Colonic mucosa (tissue), 4 donors: ENCODE data around the gene CARHSP1. TPM values are rescaled to one million over a fixed set of nuclear protein-coding genes. Genes with fewer than 3 reads are reported as not detected.

Experiments used
- DNase-seq: peaks from one replicate; pipeline ENCODE4 v3.0.0-alpha.2; 2020
- H3K27ac ChIP-seq: fragments of 200-600 bp; one replicate; pipeline ENCODE4 v1.8.0; 2021
- H3K27me3 ChIP-seq: fragments of 200-600 bp; one replicate; pipeline ENCODE4 v1.8.0; 2021
- H3K36me3 ChIP-seq: fragments of 200-600 bp; one replicate; pipeline ENCODE4 v1.8.0; 2021
- H3K4me1 ChIP-seq: fragments of 200-600 bp; one replicate; pipeline ENCODE4 v1.8.0; 2021; ENCODE audit warnings: mild to moderate bottlenecking
- H3K4me3 ChIP-seq: fragments of 200-600 bp; one replicate; pipeline ENCODE4 v1.8.0; 2021
- H3K9ac ChIP-seq, 2 donors: one replicate each; pipeline ENCODE4 v1.7.0; 2013; ENCODE audit warnings: control low read depth in 2 of 2, low read depth in 2 of 2, low read length in 2 of 2
- H3K9me3 ChIP-seq: fragments of 200-600 bp; one replicate; pipeline ENCODE4 v1.8.0; 2021
- intact Hi-C: fragments of 100-400 bp; cut with DNase I; formaldehyde crosslinking; loops from one replicate; pipeline ENCODE4 v1.14.1; 2022
- total RNA-seq, 2 donors: library from RNA; stranded (reverse); fragmentation: NEBNext Ultra II Directional in 1 of 2; extraction: Animal tissue kit (Norgen Biotek cat#: 25700) in 1 of 2; gene quantifications; one replicate each; pipeline ENCODE4 v1.2.1, GENCODE V29; 2021
- TF ChIP-seq, protein P1 (sequence below): fragments of 200-600 bp; IDR thresholded peaks from one replicate; pipeline ENCODE4 v1.8.0; 2022; ENCODE audit warnings: antibody characterized with exemption, mild to moderate bottlenecking
- donor health status: healthy.
- donor health status: DM: no; HTN: no; CAD: no.
- donor health status: DM: no; HTN: no; CAD: no.

The CARHSP1 gene
- total RNA-seq, 2 donors from 2014 or later, result 75.7 to 77.9 TPM

- H3K27ac ChIP-seq, result no peak overlapping the region
- DNase-seq, result no peak
- intact Hi-C loops, result no loop called here
- no peaks in the 10 kb centered on the region for H3K4me1 ChIP-seq
- peaks cover 79% of the 10 kb centered on the region for H3K36me3 ChIP-seq
- TF ChIP-seq, protein P1, sequence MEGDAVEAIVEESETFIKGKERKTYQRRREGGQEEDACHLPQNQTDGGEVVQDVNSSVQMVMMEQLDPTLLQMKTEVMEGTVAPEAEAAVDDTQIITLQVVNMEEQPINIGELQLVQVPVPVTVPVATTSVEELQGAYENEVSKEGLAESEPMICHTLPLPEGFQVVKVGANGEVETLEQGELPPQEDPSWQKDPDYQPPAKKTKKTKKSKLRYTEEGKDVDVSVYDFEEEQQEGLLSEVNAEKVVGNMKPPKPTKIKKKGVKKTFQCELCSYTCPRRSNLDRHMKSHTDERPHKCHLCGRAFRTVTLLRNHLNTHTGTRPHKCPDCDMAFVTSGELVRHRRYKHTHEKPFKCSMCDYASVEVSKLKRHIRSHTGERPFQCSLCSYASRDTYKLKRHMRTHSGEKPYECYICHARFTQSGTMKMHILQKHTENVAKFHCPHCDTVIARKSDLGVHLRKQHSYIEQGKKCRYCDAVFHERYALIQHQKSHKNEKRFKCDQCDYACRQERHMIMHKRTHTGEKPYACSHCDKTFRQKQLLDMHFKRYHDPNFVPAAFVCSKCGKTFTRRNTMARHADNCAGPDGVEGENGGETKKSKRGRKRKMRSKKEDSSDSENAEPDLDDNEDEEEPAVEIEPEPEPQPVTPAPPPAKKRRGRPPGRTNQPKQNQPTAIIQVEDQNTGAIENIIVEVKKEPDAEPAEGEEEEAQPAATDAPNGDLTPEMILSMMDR, result no peak
- H3K4me3 ChIP-seq, result no peak overlapping the region
- H3K9ac ChIP-seq, result no peak overlapping the region
- H3K27me3 ChIP-seq, result no peaks in the 10 kb centered on the region
- no peaks in the 10 kb centered on the region for H3K9me3 ChIP-seq
These were observed 31.0 kb upstream of the CARHSP1 start for GRCh38 chr16:8899709-8900317.

DNA sequence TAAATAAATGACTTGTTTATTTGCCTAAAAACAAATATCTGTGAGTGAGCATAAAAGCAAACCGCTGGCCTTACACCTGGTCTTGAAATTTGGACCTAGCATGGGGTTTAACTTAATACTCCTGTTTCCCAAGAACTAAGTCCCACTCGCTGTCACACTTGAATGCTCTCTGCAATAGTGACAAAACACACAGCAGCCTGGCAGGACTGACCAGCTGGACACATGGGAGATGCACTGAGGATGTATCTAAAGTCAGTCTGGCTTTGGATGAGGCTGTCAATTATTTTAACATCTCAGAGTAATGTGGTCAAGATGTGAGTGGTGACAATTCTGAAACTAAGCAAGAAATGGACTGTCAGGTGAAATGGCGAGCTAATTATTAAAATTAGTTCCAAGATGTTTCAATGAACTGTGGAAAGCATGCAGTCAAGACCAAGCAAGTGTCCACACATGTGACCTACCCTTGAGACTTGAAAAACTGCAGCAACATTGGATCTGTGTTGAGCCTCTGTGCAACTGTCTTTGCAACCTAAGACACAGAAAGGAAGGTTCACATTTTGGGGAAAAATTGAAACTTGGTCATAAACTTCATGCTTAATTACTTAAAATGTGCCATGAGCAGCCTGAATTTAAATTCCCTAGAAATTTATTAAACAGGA, 30.0 kb upstream of the CARHSP1 start:
- peaks cover 74% of the 10 kb centered on the region for H3K36me3 ChIP-seq
- H3K9me3 ChIP-seq, result no peaks in the 10 kb centered on the region
- no peak overlapping the region for H3K9ac ChIP-seq
- no peak overlapping the region for H3K4me3 ChIP-seq
- no peak overlapping the region for H3K27ac ChIP-seq
- H3K4me1 ChIP-seq, result no peaks in the 10 kb centered on the region
- no peak for DNase-seq
- no peaks in the 10 kb centered on the region for H3K27me3 ChIP-seq
- intact Hi-C loops, result no loop called here
- TF ChIP-seq, protein P1, result no peak

GRCh38 chr16:8894736-8895334, 26.0 kb upstream of the CARHSP1 start:
- Histone ChIP-seq H3K9ac (no peak overlapping the region), H3K36me3 (peaks cover 45% of the 10 kb centered on the region), H3K4me1 (no peaks in the 10 kb centered on the region), H3K4me3 (no peak overlapping the region), H3K27me3 (no peaks in the 10 kb centered on the region), H3K27ac (no peak overlapping the region), H3K9me3 (no peaks in the 10 kb centered on the region)
- TF ChIP-seq, protein P1, result no peak
- DNase-seq, result no peak
- intact Hi-C loops, result no loop called here

GRCh38 chr16:8893976-8894690, 25.3 kb upstream of the CARHSP1 start:
- TF ChIP-seq, protein P1, result no peak
- Histone ChIP-seq H3K9me3 (no peaks in the 10 kb centered on the region), H3K4me1 (no peaks in the 10 kb centered on the region), H3K27ac (no peak overlapping the region), H3K36me3 (peaks cover 38% of the 10 kb centered on the region), H3K9ac (no peak overlapping the region), H3K4me3 (no peak overlapping the region), H3K27me3 (no peaks in the 10 kb centered on the region)
- intact Hi-C loops, result no loop called here
- DNase-seq, result no peak

DNA sequence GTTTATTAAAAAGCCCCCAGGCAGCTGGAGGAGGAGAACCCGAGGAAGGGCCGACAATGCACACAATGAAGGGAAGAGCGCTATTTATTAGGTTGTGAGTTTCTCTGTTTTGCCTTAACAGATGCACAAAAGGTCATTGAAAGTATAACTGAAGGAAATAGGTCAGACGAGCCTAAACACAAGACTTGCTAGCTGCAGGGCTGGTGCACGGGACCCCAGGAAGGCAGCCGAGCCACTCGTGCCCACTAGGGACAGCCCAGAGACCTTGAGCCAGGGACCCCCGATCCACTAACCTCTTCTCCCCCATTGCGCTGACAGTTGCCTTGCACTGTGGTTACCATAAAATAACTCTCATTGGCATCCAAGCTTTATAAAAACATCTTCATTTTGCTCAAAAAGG, 24.6 kb upstream of the CARHSP1 start:
- TF ChIP-seq, protein P1, result no peak
- no peaks in the 10 kb centered on the region for H3K4me1 ChIP-seq
- no peaks in the 10 kb centered on the region for H3K9me3 ChIP-seq
- H3K9ac ChIP-seq, result no peak overlapping the region
- peaks cover 33% of the 10 kb centered on the region for H3K36me3 ChIP-seq
- DNase-seq, result no peak
- no peak overlapping the region for H3K4me3 ChIP-seq
- H3K27me3 ChIP-seq, result no peaks in the 10 kb centered on the region
- no peak overlapping the region for H3K27ac ChIP-seq
- intact Hi-C loops, result no loop called here
